Activated naive CD8-positive, alpha-beta T cell treated with anti-CD3 and anti-CD28 coated beads for 36 hours (primary cell): Measurements from ENCODE around the gene POLR2A. TPM values are rescaled to one million over a fixed set of nuclear protein-coding genes. Genes with fewer than 3 reads are reported as not detected.
"Not testable (repeated sequence)": the region's sequence is repeated elsewhere in the genome, so short reads cannot be mapped to it uniquely, and the experiment has no call there.

Experiments used
- DNase-seq: peaks from one replicate; pipeline ENCODE4 v3.0.0; 2021
- H3K27ac Mint-ChIP-seq: one replicate; pipeline ENCODE4 v1.8.0; 2022; ENCODE audit warnings: mild to moderate bottlenecking, moderate library complexity, mixed read lengths
- H3K27me3 Mint-ChIP-seq: one replicate; pipeline ENCODE4 v1.8.0; 2022; ENCODE audit warnings: mild to moderate bottlenecking, mixed read lengths
- H3K36me3 Mint-ChIP-seq: one replicate; pipeline ENCODE4 v1.8.0; 2021; ENCODE audit warnings: mild to moderate bottlenecking, mixed read lengths
- H3K4me1 Mint-ChIP-seq: one replicate; pipeline ENCODE4 v1.8.0; 2021; ENCODE audit warnings: mixed read lengths
- H3K4me3 Mint-ChIP-seq: one replicate; pipeline ENCODE4 v1.8.0; 2022; ENCODE audit warnings: mild to moderate bottlenecking, moderate library complexity, mixed read lengths
- H3K9me3 Mint-ChIP-seq: one replicate; pipeline ENCODE4 v1.8.0; 2022; ENCODE audit warnings: mixed read lengths
- total RNA-seq, 2 experiments: library from RNA; stranded (reverse); gene quantifications; one replicate each; pipeline ENCODE4 v1.2.3, GENCODE V29; 2021

The POLR2A gene
- total RNA-seq, 2 experiments from 2014 or later, result 198 to 200 TPM

DNA sequence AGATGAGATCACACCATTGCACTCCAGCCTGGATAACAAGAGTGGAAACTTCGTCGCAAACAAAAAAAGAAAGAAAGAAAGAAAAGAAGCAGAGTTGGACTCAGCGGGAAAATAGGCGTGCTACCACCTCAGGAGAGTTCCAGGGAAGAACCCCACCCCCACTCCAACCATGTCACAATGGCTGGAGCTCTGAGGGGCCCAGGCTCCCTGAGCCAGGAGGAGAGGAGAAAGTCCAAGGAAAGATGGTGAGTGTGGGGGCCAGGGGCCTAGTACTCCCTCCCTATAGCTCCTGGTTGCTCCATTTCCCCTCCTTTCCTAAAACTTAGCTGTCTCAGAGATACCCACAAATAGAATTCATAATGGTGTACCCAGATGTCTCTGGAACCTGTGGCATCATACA lies 2.9 kb upstream of the POLR2A start, which contains the start of gene SLC35G6:
SLC35G6 (plus strand) TSS at position 172 of the 400 bp plus-strand sequence; CDS start at position 243, 71 bp downstream.
- H3K27me3 Mint-ChIP-seq, H3K9me3 Mint-ChIP-seq, DNase-seq: not testable (repeated sequence)
- Mint-ChIP-seq H3K36me3 (peaks cover 26% of the 10 kb centered on the region), H3K27ac (peak within 1 kb of the TSS; percentile 100), H3K4me3 (peak within 1 kb of the TSS; percentile 86), H3K4me1 (peaks cover 55% of the 10 kb centered on the region)

DNA sequence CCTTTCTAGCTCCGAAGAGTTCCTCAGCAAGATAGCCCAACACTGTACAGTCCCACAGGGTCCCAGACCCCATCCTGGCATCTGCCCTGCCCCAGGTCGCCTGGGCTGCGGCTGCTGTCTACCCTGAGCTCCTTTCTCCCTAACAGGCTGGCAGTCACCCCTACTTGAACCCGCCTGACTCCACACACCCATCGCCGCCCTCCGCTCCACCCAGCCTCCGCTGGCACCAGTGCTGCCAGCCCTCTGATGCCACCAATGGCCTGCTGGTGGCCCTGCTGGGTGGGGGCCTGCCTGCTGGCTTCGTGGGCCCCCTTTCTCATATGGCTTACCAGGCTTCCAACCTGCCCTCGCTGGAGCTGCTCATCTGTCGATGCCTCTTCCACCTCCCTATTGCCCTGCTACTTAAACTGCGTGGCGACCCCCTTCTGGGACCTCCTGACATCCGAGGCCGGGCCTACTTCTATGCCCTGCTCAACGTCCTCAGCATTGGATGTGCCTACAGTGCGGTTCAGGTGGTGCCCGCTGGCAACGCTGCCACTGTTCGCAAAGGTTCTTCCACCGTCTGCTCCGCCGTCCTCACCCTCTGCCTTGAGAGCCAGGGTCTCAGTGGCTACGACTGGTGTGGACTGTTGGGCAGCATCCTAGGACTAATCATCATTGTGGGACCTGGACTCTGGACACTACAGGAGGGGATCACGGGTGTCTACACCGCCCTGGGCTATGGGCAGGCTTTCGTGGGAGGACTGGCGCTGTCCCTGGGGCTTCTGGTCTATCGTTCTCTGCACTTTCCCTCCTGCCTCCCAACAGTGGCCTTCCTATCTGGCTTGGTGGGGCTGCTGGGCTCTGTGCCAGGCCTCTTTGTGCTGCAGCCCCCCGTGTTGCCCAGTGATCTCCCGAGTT lies 2.1 kb upstream of the POLR2A start:
- H3K27me3 Mint-ChIP-seq, H3K9me3 Mint-ChIP-seq, DNase-seq: not testable (repeated sequence)
- peak overlapping the region; percentile 92 for H3K4me3 Mint-ChIP-seq
- H3K27ac Mint-ChIP-seq, result peak overlapping the region; percentile 100
- peaks cover 25% of the 10 kb centered on the region for H3K36me3 Mint-ChIP-seq
- H3K4me1 Mint-ChIP-seq, result peaks cover 50% of the 10 kb centered on the region

DNA sequence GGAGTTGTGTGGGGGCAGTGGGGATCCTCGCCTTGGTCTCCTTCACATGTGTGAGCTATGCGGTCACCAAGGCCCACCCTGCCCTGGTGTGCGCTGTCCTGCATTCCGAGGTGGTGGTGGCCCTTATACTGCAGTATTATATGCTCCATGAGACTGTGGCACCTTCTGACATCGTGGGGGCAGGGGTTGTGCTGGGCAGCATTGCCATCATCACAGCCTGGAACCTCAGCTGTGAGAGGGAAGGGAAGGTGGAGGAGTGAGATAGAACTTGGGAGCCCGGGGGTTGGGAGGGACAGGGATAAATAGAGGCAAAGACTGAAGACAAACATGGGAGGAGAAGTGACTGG lies 1.5 kb upstream of the POLR2A start:
- H3K4me1 Mint-ChIP-seq, result peaks cover 51% of the 10 kb centered on the region
- H3K4me3 Mint-ChIP-seq, result peak overlapping the region; percentile 92
- peak overlapping the region; percentile 100 for H3K27ac Mint-ChIP-seq
- not testable (repeated sequence) for DNase-seq, H3K27me3 Mint-ChIP-seq, H3K9me3 Mint-ChIP-seq
- H3K36me3 Mint-ChIP-seq, result peaks cover 29% of the 10 kb centered on the region

DNA sequence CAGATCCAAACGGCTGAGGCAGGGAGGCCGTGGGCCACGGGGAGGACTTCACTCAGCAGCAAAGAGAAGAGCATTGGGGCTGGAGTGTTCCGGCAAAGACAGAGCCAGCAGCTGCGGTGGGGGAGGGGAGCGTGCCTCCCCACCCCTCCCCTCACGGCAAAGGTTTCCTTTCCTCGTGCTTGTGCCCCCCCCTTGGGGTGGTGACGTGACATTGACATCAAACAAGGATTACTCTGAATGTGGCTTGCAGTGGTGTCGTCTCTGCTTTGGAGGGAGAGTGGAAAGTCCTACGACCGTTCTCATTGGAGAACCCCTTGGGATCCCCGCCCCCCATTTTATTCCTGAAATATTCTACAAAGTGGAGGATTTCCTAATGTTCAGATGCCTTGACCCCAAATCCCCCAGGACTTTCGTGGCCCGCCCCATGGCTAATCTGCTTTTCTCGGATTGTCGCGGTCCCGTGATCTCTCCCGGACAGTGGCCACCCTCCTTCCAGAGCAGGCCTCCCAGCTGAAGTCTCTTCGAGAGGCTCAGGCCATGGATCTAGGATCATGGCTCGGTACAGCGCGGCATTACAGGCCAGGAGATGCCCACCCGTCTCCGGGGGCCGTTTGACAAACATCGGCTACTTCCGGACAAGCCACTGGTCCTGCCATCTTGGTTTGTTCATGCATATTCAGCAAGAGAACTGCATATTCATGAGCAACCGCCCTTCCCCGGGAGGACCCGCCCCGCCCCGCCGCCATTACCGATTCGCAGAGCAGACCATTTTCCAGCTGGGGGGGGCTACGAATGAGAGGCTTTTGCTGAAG lies 705 bp upstream of the POLR2A start:
- Mint-ChIP-seq H3K27me3 (no peaks in the 10 kb centered on the region), H3K9me3 (no peaks in the 10 kb centered on the region), H3K4me1 (peaks cover 48% of the 10 kb centered on the region), H3K4me3 (peak overlapping the region; percentile 92), H3K27ac (peak overlapping the region; percentile 100), H3K36me3 (peaks cover 28% of the 10 kb centered on the region)
- DNase-seq, result peak; percentile 92

DNA sequence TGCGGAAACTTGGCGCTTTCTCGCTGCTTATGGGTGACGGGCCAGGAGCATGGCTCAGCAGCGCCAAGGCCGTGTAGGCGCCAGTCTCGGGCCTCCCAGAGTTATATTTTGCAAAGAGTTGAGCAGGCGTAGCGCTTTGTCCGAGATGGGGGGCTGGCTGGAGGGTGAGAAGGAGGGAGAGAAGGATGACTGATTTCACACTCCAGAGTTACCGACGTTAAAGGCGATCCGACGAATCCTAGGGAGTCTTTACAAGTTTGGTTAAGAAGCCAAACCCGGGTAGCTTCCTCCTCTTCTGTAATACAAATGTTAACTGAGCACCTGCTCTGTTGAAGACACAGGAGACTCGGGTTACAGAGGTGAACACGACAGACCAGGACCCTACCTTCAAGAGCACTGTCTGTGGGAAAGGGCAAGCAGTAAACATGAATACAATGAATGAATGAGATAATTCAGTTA lies 782 bp downstream of the POLR2A start:
- DNase-seq, result no peak
- H3K4me3 Mint-ChIP-seq, result peak overlapping the region; percentile 92
- H3K4me1 Mint-ChIP-seq, result peaks cover 59% of the 10 kb centered on the region
- peaks cover 31% of the 10 kb centered on the region for H3K36me3 Mint-ChIP-seq
- H3K9me3 Mint-ChIP-seq, result no peaks in the 10 kb centered on the region
- peak overlapping the region; percentile 100 for H3K27ac Mint-ChIP-seq
- H3K27me3 Mint-ChIP-seq, result no peaks in the 10 kb centered on the region

DNA sequence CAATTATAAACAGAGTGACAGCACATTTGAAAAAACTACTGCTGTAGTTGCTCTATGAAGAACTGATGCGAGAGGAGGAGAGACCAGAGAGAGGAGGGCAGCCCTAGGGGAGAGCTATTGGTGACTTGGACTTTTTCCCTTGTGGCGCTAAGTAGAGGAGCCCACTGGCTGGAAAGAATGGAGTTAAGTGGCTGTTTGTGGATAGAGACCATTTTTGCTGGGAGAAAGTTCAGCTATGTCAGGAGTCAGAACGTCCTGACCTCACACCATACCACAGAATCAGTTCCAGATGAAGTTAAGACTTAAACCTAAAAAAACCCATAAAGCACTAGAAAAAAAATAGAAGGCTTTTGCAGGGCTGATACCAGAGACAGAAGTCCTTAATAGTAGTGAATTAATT lies 2.0 kb downstream of the POLR2A start:
- no peaks in the 10 kb centered on the region for H3K9me3 Mint-ChIP-seq
- H3K4me1 Mint-ChIP-seq, result peaks cover 58% of the 10 kb centered on the region
- no peak for DNase-seq
- H3K4me3 Mint-ChIP-seq, result peak overlapping the region; percentile 92
- H3K27ac Mint-ChIP-seq, result peak overlapping the region; percentile 42
- H3K36me3 Mint-ChIP-seq, result peaks cover 35% of the 10 kb centered on the region
- no peaks in the 10 kb centered on the region for H3K27me3 Mint-ChIP-seq

DNA sequence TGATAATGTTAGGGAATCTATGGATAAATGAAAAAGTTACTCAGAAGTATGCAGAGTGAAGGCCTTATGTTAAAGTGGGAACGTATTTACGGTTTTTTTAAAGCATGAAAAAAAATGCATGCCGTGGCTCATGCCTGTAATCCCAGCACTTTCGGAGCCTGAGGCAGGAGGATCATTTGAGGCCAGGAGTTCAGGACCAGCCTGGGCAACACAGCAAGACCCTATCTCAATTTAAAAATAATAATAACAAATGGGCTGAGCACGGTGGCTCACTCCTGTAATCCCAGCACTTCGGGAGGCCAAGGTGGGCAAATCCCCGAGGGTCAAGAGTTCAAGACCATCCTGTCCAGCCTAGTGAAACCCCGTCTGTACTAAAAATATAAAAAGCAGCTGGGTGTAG lies 6.0 kb downstream of the POLR2A start:
- Mint-ChIP-seq H3K27ac (no peak overlapping the region), H3K4me3 (no peak overlapping the region), H3K9me3 (no peaks in the 10 kb centered on the region), H3K4me1 (peaks cover 57% of the 10 kb centered on the region), H3K36me3 (peaks cover 51% of the 10 kb centered on the region), H3K27me3 (no peaks in the 10 kb centered on the region)
- DNase-seq, result no peak

DNA sequence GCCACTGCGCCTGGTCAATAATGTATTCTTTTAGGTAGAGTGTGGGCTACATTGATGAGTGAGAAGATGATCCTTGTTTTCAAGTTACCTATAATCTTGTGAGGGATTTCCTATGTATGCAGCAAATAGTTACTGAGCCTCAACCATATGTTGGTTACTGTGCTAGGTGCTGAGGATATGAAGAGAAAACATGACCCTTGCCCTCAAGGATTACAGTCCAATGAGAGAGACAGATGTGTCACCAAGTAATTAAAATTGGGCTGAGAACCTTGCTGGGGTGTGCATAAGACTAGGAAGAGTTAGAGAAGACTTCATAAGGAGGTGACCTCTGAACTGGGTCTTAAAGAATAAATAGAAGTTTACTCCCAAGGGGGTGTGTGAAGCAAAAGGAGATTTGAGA lies 7.4 kb downstream of the POLR2A start:
- H3K9me3 Mint-ChIP-seq, result no peaks in the 10 kb centered on the region
- DNase-seq, result no peak
- peaks cover 47% of the 10 kb centered on the region for H3K4me1 Mint-ChIP-seq
- H3K27me3 Mint-ChIP-seq, result no peaks in the 10 kb centered on the region
- H3K27ac Mint-ChIP-seq, result no peak overlapping the region
- peaks cover 46% of the 10 kb centered on the region for H3K36me3 Mint-ChIP-seq
- H3K4me3 Mint-ChIP-seq, result no peak overlapping the region

DNA sequence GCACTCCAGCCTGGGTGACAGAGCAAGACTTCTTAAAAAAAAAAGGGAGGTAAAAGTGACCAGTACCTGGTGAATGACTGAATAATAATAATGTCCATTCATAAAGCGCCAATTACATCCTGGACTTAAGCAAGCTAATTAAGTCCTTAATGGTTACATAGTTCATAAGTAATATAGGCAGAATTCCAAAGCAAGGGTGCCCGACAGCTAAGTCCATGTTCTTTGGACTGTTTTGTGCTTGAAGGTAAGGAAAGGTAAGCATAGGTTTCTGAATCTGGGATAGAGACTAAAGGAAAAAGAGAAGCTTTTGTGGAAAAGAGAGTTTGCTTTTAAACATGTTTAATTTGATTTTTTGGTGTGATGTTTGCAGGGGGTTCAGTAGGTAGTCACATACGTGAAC lies 9.8 kb downstream of the POLR2A start:
- H3K36me3 Mint-ChIP-seq, result peaks cover 43% of the 10 kb centered on the region
- H3K9me3 Mint-ChIP-seq, result no peaks in the 10 kb centered on the region
- peaks cover 35% of the 10 kb centered on the region for H3K4me1 Mint-ChIP-seq
- no peak overlapping the region for H3K4me3 Mint-ChIP-seq
- no peaks in the 10 kb centered on the region for H3K27me3 Mint-ChIP-seq
- no peak for DNase-seq
- H3K27ac Mint-ChIP-seq, result peak overlapping the region; percentile 32

DNA sequence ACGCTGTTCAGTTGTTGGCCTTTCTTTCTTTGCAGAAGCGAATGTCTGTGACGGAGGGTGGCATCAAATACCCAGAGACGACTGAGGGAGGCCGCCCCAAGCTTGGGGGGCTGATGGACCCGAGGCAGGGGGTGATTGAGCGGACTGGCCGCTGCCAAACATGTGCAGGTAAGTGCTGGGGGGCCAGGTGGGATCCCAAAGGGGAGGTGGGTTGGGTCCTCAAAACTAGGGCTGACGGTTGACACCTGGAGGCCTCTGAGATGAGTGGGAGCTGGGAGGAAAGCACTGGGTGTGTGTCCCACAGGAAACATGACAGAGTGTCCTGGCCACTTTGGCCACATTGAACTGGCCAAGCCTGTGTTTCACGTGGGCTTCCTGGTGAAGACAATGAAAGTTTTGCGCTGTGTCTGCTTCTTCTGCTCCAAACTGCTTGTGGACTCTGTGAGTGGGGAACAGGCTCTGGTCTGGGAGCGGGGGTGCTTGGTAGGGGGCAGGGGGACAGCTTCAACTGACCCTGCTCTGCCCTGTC lies 11.8 kb downstream of the POLR2A start:
- H3K27ac Mint-ChIP-seq, result no peak overlapping the region
- H3K9me3 Mint-ChIP-seq, result no peaks in the 10 kb centered on the region
- peaks cover 50% of the 10 kb centered on the region for H3K36me3 Mint-ChIP-seq
- no peaks in the 10 kb centered on the region for H3K27me3 Mint-ChIP-seq
- DNase-seq, result no peak
- H3K4me1 Mint-ChIP-seq, result peaks cover 20% of the 10 kb centered on the region
- no peak overlapping the region for H3K4me3 Mint-ChIP-seq

DNA sequence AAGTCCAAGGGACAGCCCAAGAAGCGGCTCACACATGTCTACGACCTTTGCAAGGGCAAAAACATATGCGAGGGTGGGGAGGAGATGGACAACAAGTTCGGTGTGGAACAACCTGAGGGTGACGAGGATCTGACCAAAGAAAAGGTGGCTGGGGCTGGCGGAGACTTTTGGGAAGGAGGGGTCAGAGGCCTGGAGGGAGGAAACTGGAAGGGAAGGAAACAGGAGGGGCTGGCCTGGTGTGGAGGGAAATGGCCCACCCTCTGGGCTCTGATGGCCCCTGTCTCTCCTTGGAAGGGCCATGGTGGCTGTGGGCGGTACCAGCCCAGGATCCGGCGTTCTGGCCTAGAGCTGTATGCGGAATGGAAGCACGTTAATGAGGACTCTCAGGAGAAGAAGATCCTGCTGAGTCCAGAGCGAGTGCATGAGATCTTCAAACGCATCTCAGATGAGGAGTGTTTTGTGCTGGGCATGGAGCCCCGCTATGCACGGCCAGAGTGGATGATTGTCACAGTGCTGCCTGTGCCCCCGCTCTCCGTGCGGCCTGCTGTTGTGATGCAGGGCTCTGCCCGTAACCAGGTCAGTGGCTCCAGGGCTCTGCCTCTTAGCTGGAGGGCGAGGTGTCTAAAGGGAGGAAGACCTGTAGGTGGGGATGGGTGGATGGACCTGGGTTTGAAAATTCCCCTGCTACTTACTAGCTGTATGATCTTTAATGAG lies 12.5 kb downstream of the POLR2A start:
- H3K9me3 Mint-ChIP-seq, result no peaks in the 10 kb centered on the region
- DNase-seq, result no peak
- H3K36me3 Mint-ChIP-seq, result peaks cover 50% of the 10 kb centered on the region
- H3K27ac Mint-ChIP-seq, result peak overlapping the region; percentile 36
- H3K27me3 Mint-ChIP-seq, result no peaks in the 10 kb centered on the region
- peaks cover 17% of the 10 kb centered on the region for H3K4me1 Mint-ChIP-seq
- no peak overlapping the region for H3K4me3 Mint-ChIP-seq

DNA sequence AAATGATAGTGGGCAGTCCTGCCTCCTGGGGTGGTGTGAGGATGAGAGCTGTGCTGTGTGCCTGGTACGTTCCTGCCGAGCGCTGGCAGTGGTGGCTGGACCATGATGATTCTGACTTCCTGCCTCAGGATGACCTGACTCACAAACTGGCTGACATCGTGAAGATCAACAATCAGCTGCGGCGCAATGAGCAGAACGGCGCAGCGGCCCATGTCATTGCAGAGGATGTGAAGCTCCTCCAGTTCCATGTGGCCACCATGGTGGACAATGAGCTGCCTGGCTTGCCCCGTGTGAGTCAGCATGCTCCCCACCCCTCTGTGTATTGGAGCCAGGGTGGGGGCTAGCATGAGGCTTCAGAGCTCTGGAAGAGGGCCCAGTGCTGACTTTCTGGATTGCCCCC lies 13.1 kb downstream of the POLR2A start:
- Mint-ChIP-seq H3K4me3 (peak overlapping the region; percentile 29), H3K36me3 (peaks cover 49% of the 10 kb centered on the region), H3K4me1 (peaks cover 13% of the 10 kb centered on the region), H3K27me3 (no peaks in the 10 kb centered on the region), H3K27ac (peak overlapping the region; percentile 62), H3K9me3 (no peaks in the 10 kb centered on the region)
- no peak for DNase-seq

DNA sequence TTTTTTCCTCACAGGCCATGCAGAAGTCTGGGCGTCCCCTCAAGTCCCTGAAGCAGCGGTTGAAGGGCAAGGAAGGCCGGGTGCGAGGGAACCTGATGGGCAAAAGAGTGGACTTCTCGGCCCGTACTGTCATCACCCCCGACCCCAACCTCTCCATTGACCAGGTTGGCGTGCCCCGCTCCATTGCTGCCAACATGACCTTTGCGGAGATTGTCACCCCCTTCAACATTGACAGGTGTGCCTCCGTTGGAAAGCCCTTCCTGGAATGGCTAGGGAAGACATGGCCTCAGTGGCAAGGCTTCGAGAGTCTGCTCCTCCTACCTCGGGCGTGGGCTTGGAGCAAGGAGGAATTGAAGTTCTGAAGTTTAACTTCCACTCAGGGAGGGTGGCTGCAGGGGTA lies 13.5 kb downstream of the POLR2A start:
- Mint-ChIP-seq H3K27me3 (no peaks in the 10 kb centered on the region), H3K9me3 (no peaks in the 10 kb centered on the region), H3K4me1 (peaks cover 11% of the 10 kb centered on the region), H3K4me3 (no peak overlapping the region), H3K36me3 (peaks cover 49% of the 10 kb centered on the region), H3K27ac (peak overlapping the region; percentile 16)
- no peak for DNase-seq

DNA sequence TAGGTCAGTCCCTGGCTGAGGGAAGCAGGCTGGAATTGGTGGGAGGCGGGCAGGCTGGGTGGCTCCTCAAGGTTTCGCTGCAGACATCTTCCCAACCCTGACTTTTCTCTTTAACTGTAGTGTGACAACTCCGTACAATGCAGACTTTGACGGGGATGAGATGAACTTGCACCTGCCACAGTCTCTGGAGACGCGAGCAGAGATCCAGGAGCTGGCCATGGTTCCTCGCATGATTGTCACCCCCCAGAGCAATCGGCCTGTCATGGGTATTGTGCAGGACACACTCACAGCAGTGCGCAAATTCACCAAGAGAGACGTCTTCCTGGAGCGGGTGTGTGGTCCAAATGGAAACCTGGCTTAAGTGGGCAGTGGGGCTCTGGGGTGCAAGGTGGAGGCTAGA lies 15.0 kb downstream of the POLR2A start:
- no peak overlapping the region for H3K27ac Mint-ChIP-seq
- DNase-seq, result no peak
- no peaks in the 10 kb centered on the region for H3K27me3 Mint-ChIP-seq
- no peaks in the 10 kb centered on the region for H3K9me3 Mint-ChIP-seq
- H3K4me3 Mint-ChIP-seq, result no peak overlapping the region
- peaks cover 48% of the 10 kb centered on the region for H3K36me3 Mint-ChIP-seq
- H3K4me1 Mint-ChIP-seq, result peaks cover 2% of the 10 kb centered on the region
